Effector CD4-positive, alpha-beta T cell (primary cell): ENCODE measurements around the gene CCDC51.
"Not testable (repeated sequence)": the region's sequence is repeated elsewhere in the genome, so short reads cannot be mapped to it uniquely, and the experiment has no call there.

Experiments
- DNase-seq: peaks from one replicate; pipeline ENCODE4 v3.0.0-alpha.2; 2020
- total RNA-seq: gene quantifications from one replicate; lab custom pipeline; 2026; lab: John Stamatoyannopoulos, UW

Gene CCDC51
- total RNA-seq: 4.3 reads per million, percentile 17 among the genes with 10 or more reads in this experiment

DNA sequence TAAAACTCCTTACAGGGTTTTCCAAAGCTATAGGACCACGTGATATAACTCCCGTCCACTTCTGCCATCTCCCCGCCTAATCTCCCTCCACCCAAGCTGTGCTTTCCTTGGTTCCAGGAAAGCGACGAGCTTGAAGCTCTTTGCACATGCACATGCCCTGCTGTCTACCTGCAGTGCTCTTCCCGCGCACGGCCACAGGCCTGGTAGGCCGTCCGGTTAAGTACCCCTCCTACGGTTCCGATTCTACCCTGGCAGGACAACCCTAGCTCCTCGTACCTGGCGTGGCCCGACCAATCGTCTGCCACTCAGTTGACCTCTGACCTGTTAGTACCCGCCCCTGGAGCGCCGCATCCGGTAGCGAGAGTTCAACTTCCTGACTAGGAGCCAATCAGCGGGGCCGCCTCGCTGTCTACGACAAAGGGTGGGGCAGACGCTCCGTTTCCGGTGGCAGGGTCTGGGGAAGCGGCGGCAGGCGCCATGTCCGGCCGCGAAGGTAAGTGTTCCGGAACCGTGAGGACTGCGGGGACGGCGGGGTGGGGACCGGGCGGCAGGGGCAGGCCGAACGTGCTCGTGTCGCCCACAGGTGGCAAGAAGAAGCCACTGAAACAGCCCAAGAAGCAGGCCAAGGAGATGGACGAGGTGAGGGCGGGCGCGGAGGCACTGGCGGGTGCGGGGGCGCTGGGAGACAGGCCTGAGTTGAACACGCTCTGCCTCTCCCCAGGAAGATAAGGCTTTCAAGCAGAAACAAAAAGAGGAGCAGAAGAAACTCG lies at the start of gene CCDC51, which contains the start of gene TMA7:
Gene CCDC51, minus strand, starts transcription at position 300 of the 770 bp plus-strand sequence. CDS start 4,991 bp downstream, outside the sequence.
Gene TMA7, plus strand, starts transcription at position 438 of the 770 bp plus-strand sequence. Its CDS starts 40 bp downstream, at position 478.
- peak; percentile 98 for DNase-seq

DNA sequence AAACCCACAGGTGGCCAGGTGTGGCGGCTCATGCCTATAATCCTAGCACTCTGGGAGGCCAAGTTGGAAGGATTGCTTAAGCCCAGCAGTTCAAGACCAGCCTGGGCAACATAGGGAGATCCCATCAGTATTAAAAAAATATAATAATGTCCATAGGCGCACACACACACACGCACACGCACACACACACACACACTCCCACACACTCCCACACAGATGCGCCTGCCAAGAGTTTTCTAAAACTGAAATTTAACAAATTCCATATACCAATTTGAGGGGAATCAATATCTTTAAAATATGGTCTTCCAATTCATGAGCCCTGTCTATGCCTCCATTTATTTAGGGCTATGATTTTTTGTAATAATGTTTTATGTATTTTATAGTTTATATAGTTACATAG lies 47.0 kb upstream of the CCDC51 start:
- DNase-seq: no peak

DNA sequence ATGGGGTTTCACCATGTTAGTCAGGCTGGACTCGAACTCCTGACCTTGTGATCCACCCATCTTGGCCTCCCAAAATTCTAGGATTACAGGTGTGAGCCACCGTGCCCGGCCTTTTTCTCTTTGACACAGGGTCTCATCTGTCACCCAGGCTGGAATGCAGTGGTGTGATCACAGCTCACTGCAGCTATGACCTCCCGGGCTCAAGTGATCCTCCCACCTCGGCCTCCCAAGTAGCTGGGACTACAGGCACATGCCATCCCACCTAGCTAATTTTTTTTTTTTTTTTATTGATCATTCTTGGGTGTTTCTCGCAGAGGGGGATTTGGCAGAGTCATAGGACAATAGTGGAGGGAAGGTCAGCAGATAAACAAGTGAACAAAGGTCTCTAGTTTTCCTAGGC lies 42.9 kb upstream of the CCDC51 start:
- not testable (repeated sequence) for DNase-seq

GRCh38 chr3:48480891-48481290 lies 41.0 kb upstream of the CCDC51 start:
- not testable (repeated sequence) for DNase-seq

DNA sequence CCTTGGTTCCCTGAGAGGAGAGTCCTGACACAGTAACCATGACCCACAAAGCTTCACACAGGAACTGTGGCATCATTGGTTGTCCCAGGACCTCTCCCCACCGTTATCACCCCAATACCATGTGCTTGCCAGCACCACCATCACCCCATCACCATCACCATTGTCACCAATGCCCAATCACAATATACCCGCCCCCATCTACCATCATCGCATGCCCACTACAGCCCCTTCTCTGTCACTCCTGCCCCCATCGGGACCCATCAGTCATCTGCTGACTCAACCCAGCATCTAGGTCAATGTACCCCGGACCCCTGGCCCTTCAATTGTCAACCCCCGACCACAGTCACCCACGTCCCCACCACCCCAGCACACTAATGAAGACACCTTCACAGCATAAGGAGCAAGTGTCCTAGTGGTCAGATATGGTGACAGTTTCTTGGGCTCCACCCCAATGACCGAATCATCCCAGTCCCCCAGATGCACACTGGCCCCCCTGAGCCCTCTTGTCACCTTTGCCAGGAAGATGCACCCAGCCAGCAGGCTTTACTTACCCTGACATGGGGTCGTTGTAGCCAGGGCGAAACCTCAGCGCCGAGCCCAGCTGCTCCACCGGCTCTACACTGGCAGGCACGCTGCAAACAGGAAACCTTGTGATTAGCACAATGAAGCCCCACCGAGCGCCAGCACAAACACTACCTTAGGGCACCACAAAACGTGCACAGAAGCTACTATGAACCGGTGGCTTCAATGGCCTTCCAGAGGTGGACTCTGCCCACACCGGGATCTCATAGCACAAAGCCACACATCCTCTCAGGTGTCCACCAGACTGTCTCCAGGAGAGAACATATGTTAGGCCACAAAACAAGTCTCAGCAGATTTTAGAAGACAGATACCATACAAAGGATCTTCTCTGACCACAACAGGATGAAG lies 39.0 kb upstream of the CCDC51 start:
- peak; percentile 49 for DNase-seq

- no peak for DNase-seq
Measured at GRCh38 chr3:48477959-48478520, 38.1 kb upstream of the CCDC51 start.

- DNase-seq: no peak
Measured at GRCh38 chr3:48476426-48477053, 36.6 kb upstream of the CCDC51 start.

DNA sequence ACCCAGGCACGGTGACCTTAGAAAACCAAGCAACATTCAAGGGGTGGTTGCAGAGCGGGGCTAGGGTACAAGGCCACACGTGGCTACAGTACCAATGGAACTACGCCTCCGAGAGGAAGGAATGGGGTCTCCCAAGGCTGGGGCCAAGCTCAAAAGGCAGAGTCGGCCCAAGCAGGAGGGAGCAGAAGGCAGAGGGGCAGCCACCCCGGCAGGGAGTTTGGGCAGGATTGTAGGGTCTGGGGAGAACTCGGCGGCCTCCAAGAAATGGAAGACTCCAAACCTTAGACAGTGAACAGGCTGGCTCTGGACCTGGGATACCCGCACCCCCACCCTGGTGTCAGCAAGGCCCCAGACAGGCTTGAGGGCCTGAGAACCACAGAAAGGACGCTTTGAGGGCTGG lies 35.3 kb upstream of the CCDC51 start:
- DNase-seq: no peak

DNA sequence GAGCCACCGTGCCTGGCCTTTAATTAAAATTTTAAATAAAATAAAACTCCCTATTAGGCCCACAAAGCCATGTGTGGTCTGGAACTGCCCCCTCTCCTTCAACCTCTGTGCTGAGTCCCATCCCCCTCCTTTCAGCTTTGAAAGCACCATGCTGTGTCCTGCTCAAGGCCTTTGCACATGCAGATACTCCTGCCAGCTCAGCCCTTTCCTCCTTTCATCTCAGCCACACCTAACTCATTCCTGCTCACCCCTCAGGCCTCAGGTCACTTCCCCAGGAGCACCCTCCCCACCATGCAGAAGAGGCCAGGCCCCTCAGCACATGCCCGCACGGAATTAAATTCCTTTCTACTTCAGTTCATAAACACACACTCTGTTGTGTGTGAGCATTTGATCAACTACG lies 34.7 kb upstream of the CCDC51 start:
- DNase-seq: no peak

GRCh38 chr3:48474031-48474430 lies 34.1 kb upstream of the CCDC51 start:
- not testable (repeated sequence) for DNase-seq

DNA sequence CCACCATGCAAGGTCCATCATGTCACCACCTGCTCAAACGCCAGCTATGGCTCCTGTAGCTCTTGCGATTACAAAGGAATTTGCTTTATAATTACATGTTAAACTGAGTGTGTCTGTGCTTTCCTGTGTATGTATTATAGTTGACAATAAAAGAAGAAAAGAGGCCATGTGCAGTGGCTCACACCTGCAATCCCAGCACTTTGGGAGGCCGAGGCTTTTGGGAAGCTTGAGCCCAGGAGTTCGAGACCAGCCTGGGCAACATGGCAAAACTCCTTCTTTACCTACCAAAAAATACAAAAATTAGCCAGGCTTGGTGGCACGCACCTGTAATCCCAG lies 33.7 kb upstream of the CCDC51 start:
- DNase-seq: no peak

GRCh38 chr3:48472923-48473616 lies 33.2 kb upstream of the CCDC51 start:
- DNase-seq: peak; percentile 90

- no peak for DNase-seq
Measured at GRCh38 chr3:48472673-48472922, 32.7 kb upstream of the CCDC51 start.

DNA sequence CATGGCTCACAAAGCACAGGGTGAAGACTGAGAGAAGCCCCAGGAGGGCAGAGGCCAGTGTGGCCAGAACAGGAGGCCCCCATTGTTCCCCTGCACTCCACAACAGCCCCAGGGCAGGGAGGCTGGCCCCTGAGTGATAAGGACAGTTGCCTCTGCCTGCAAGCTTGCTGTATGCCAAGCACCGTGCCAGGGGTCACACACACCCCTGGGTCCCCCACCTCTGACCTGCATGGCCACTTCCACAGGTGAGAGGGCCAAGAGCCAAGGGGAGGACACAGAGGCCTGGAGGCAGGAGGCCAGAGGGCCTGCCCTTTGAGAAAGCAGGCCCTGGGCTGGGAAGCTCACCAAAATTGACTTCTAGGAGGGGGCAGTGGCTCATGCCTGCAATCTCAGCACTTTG lies 30.4 kb upstream of the CCDC51 start:
- no peak for DNase-seq

GRCh38 chr3:48469046-48469915 lies 29.4 kb upstream of the CCDC51 start:
- DNase-seq: no peak

GRCh38 chr3:48468329-48468731 lies 28.4 kb upstream of the CCDC51 start:
- no peak for DNase-seq

- DNase-seq: no peak
Measured at GRCh38 chr3:48467473-48468267, 27.8 kb upstream of the CCDC51 start.

DNA sequence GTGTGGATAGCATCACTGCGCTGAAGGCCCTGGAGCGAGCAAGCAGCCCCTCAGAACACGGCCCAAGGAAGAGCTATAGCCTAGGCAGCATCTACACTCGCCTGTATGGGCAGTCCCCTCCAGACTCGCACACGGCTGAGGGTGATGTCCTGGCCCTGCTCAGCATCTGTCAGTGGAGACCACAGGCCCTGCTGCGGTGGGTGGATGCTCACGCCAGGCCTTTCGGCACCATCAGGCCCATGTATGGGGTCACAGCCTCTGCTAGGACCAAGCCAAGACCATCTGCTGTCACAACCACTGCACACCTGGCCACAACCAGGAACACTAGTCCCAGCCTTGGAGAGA lies 27.2 kb upstream of the CCDC51 start:
- no peak for DNase-seq

DNA sequence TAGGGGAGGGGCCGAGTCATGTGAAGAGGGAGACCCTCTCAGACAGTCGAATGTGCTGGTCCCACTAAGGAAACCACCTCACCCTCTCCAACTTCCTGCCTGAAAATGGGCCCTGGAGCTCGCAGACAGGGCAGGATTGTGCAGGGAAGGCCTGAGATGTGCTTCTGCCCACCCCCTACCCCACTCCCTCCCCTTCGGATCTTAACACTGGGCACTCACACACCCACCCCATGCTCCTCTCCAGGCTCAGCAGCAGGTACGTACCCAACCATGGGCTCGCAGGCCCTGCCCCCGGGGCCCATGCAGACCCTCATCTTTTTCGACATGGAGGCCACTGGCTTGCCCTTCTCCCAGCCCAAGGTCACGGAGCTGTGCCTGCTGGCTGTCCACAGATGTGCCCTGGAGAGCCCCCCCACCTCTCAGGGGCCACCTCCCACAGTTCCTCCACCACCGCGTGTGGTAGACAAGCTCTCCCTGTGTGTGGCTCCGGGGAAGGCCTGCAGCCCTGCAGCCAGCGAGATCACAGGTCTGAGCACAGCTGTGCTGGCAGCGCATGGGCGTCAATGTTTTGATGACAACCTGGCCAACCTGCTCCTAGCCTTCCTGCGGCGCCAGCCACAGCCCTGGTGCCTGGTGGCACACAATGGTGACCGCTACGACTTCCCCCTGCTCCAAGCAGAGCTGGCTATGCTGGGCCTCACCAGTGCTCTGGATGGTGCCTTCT lies 26.6 kb upstream of the CCDC51 start:
- no peak for DNase-seq
